GM18511 (cell line): ENCODE data around the gene DPH7.
"Not testable (repeated sequence)": the region's sequence is repeated elsewhere in the genome, so short reads cannot be mapped to it uniquely, and the experiment has no call there.

Source experiments
- ATAC-seq: cut with Tn5 transposase; IDR thresholded peaks from one replicate; pipeline ENCODE4 v1.9.1; 2021; ENCODE audit warnings: mild to moderate bottlenecking, moderate library complexity; ENCODE audit not compliant: unreplicated experiment

The DPH7 gene

DNA sequence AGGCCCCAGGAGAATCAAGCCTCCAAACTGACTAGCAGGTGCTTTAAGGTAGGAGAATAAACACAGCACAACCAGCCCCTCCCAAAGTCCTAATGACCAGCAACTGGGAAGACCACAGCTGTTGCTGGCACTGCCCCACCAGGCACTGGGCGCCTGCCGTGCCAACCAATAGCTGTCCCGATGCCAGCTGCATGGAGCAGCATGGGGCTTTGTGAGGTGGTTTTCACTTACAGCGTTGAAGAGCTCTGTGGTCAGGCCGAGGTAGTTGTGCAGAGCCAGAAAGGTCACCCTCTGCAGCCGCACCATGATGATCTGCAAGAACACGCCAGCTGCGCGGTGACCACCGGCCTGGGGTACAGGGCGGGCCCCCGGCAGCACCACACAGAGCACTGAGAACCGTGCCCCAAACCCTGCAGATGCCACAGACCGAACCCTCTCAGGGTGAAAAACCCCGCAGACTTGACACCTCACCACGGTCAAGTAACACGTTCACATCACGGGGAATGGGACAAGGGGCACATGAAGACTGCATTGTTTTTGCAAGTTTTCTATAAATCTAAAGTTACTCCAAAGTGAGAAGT is 57.2 kb downstream of the DPH7 start:
- ATAC-seq: no peak

GRCh38 chr9:137520614-137521404 is 57.9 kb downstream of the DPH7 start:
- ATAC-seq: no peak

DNA sequence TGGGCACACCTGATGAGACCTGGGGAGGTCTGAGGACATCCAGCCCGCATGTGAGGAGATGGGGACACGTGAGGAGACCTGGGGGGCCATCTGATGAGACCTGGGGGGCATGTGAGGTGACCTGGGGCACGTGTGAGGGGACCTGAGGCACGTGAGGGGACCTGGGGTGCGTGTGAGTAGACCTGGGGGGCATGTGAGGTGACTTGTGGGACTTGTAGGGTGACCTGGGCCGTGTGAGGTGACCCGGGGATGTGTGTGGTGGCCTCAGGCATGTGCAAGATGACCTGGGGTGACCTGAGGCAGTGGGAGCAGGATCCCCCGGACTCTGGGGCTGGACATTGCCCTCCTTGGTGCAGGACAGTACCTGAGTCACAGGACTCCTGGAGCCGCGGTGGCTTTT is 59.2 kb downstream of the DPH7 start:
- ATAC-seq: no peak

- not testable (repeated sequence) for ATAC-seq
These were observed 59.9 kb downstream of the DPH7 start for GRCh38 chr9:137518661-137519459.

DNA sequence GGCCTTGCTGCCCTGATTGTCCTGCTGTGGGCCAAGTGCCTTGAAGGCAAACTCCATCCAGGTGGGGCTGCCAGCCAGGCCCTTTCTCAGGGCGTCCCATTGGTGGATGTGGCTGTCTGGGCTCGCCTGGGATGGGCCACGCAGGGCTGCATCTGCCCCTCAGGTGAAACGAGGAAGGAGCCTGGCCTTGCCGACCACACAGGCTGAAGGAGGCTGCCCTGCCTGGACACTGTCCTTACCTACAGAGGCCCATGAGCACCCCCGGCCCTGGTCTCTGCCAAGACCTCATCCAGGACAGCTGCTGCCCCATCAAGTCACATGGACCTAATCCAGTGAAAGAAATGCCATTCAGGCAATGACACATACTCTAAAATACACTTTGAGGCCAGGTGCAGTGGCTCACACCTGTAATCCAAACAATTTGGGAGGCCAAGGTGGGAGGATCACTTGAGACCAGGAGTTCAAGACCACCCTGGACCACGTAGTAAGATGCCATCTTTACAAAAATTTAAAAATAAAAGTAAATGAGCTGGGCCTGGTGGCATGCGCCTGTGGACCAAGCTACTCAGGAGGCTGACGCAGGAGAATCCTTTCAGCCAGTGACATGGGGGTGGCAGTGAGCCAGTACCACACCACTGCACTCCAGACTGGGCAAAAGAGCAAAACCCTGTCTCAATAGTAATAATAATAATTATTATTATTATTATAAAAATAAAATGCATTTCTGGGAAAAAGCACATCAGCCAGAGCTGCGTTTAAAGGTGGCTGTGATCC is 62.4 kb downstream of the DPH7 start:
- ATAC-seq: no peak

DNA sequence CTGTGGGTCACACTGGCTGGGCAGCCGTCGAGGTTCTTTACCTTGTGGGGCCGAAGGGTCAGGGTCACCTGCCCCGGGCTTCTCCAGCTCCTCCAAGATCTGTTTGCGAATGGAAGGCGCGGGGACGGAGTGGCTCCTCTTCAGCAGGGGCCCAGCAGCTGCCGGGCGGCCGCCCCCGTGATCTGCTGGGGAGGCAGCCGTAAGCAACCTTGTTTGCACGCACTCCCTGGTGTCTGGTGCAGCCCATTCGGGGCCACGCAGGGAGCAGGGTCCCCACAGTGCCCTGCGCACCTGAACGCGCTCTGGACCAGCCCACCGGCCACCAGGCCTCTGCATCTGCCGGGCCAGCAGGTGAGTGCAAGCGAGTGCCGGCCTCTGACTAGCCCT is 63.4 kb downstream of the DPH7 start:
- no peak for ATAC-seq

- ATAC-seq: no peak
These were observed 63.9 kb downstream of the DPH7 start for GRCh38 chr9:137514691-137515337.

DNA sequence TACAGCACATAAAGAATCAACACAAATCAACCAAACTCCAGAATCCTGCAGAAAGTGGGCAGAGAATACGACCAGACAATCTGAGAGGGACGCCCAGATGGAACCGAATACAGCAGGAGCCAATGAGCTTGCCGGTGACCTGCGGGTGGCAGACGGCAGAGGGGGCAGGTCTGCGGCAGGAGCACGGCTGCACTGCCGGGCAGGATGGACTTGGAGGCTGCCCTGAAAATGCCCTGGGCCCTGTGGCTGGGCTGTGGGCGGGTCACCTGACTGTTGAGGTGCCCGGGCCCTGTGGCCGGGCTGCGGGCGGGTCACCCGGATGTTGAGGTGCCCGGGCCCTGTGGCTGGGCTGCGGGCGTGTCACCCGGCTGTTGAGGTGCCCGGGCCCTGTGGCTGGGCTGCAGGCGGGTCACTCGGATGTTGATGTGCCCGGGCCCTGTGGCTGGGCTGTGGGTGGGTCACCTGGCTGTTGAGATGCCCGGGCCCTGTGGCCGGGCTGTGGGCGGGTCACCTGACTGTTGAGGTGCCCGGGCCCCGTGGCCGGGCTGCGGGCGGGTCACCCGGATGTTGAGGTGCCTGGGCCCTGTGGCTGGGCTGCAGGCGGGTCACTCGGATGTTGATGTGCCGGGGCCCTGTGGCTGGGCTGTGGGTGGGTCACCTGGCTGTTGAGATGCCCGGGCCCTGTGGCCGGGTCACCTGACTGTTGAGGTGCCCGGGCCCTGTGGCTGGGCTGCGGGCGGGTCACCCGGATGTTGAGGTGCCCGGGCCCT is 64.7 kb downstream of the DPH7 start:
- ATAC-seq: not testable (repeated sequence)

DNA sequence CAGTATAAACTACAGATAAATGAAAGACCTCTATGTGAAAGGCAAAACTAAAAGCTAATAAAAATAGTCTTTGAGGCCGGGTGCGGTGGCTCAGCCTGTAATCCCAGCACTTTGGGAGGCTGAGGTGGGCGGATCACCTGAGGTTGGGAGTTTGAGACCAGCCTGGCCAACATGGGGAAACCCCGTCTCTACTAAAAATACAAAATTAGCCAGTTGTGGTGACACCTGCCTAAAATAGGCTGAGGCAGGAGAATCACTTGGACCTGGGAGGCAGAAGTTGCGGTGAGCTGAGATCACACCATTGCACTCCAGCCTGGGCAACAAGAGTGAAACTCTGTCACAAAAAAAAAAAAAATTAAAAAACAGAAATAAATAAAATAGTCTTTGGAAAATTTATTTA is 65.6 kb downstream of the DPH7 start:
- ATAC-seq: not testable (repeated sequence)

GRCh38 chr9:137511758-137512463 is 66.8 kb downstream of the DPH7 start:
- ATAC-seq: no peak

DNA sequence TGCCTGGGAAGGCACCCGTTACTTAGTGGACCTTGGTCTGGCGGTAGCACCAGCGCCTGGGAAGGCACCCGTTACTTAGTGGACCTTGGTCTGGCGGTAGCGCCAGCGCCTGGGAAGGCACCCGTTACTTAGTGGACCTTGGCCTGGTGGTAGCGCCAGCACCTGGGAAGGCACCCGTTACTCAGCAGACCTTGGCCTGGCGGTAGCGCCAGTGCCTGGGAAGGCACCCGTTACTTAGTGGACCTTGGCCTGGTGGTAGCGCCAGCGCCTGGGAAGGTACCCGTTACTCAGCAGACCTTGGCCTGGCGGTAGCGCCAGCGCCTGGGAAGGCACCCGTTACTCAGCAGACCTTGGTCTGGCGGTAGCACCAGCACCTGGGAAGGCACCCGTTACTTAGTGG is 67.6 kb downstream of the DPH7 start:
- not testable (repeated sequence) for ATAC-seq

DNA sequence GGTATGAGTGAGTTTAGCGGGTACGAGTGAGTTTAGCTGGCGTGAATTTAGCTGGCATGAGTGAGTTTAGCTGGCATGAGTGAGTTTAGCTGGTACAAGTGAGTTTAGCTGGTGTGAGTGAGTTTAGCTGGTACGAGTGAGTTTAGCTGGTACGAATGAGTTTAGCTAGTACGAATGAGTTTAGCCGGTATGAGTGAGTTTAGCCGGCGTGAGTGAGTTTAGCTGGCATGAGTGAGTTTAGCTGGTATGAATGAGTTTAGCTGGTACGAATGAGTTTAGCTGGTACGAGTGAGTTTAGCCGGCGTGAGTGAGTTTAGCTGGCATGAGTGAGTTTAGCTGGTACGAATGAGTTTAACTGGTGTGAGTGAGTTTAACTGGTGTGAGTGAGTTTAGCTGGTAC is 69.5 kb downstream of the DPH7 start:
- no peak for ATAC-seq

GRCh38 chr9:137506702-137507171 is 72.0 kb downstream of the DPH7 start:
- ATAC-seq: no peak

DNA sequence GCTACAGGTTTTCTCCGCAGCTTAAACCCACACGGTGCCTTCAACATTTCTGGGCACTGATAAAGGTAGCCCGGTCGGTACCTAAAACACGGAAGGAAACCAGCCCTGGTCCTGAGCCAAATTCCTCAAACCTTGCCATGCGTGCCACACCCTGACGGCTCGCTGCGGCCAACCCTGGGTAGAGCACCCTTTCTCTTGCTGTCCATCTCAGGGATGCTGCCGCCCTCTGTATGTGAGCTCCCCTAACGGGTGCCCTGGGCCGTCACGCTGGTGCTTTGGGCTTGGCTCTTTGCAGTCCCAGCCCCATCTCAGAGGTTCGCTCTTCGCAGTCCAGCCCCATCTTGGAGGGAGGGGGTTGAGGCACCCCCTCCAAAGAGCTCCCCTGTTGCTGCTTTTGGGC is 72.5 kb downstream of the DPH7 start:
- no peak for ATAC-seq

DNA sequence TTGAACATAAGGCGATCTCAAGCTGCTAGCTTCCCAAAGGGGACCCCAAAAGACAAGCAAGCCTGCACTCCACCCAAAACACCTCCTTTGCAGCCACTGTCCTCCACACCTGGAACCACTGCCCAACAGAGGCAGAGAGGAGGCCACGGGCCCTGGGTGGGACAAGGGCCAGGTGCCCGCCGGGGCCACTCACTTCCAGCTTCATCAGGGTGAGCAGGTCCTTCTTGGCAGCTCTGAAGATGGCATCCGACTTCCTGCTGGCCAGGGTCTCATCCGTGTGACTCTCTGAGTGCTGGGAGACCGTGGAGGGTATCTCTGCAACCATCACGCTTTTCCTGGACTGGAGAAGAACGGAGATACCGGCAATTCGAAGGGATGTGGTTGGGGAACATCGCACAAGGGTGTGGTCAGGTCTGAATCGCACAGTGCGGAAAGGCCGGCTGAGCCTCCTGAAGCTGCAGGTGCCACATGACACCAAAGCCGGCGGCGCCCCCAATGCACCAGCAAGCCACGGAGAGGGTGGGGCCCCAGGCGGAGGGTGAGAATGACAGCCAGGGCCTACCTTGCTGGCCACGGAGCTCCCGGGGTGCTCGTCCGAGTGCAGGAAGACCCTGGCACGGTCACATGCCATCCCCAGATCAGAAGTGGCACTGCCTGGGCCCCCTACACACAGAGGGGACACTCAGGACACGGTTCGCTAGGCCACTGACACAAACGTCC is 73.1 kb downstream of the DPH7 start:
- no peak for ATAC-seq
